Vagina (tissue), 2 donors: Measurements from ENCODE around the gene ARHGDIB.

Source experiments
- POLR2A ChIP-seq, 2 donors: fragments of 450-650 bp; IDR thresholded peaks; one replicate each; pipeline ENCODE4 v1.6.1; 2017; ENCODE audit warnings: antibody characterized with exemption in 2 of 2, mild to moderate bottlenecking in 2 of 2, moderate library complexity in 2 of 2
- POLR2AphosphoS5 ChIP-seq, 2 donors: sonication (generic); formaldehyde crosslinking; IDR thresholded peaks; one replicate each; pipeline ENCODE4 v1.9.0; 2017; ENCODE audit warnings: antibody characterized with exemption in 2 of 2, mild to moderate bottlenecking in 2 of 2, low read depth in 1 of 2; ENCODE audit not compliant: insufficient read depth in 1 of 2

- TF ChIP-seq POLR2A (IDR thresholded peaks at IDR 0.05) (no peak), POLR2AphosphoS5 (IDR thresholded peaks at IDR 0.05; ENCODE audit: insufficient read depth in 1 of 2, low read depth in 1 of 2) (no peak)
Observed at GRCh38 chr12:14920475-14921126, 40.8 kb downstream of the ARHGDIB start.
